Measurements from ENCODE around the gene OR2AG1. TPM values are rescaled to one million over a fixed set of nuclear protein-coding genes. Genes with fewer than 3 reads are reported as not detected.

The OR2AG1 gene
- total RNA-seq (not detected), total RNA-seq (0 reads per million in 2 donors)

- H3K9me3 ChIP-seq (ENCODE audit: control insufficient read depth, low read length, poor library complexity, severe bottlenecking), result no peaks in the 10 kb centered on the region
- no peak within 1 kb of the TSS for H3K27ac Mint-ChIP-seq
These were observed at the start of gene OR2AG1 for GRCh38 chr11:6782720-6783119. TSS of gene OR2AG1 (plus strand) at chr11:6783020. CDS start at chr11:6785038, 2,018 bp downstream.

GRCh38 chr11:6733326-6734275 is 49.2 kb upstream of the OR2AG1 start:
- peak; percentile 88 for ATAC-seq
- peak overlapping the region; percentile 79 for H3K4me3 Mint-ChIP-seq
- peak overlapping the region; percentile 95 for H3K27ac Mint-ChIP-seq
- peaks cover 5% of the 10 kb centered on the region for H3K36me3 Mint-ChIP-seq (ENCODE audit: low read depth)
- DNase-seq, result no peak
- H3K27me3 Mint-ChIP-seq, result no peaks in the 10 kb centered on the region
- peaks cover 60% of the 10 kb centered on the region for H3K4me1 Mint-ChIP-seq
- H3K9me3 ChIP-seq (ENCODE audit: control insufficient read depth, low read length, poor library complexity, severe bottlenecking), result no peaks in the 10 kb centered on the region

More at GRCh38 chr11:6782720-6783119, at the start of gene OR2AG1:
- Mint-ChIP-seq H3K4me3 (no peak within 1 kb of the TSS), H3K4me1 (no peaks in the 10 kb centered on the region), H3K36me3 (ENCODE audit: low read depth) (peaks cover 4% of the 10 kb centered on the region), H3K27me3 (peaks cover 52% of the 10 kb centered on the region)
- DNase-seq (no peak), ATAC-seq (no peak)

- no peaks in the 10 kb centered on the region for H3K27me3 Mint-ChIP-seq
- peak overlapping the region; percentile 95 for H3K27ac Mint-ChIP-seq
- peaks cover 5% of the 10 kb centered on the region for H3K36me3 Mint-ChIP-seq (ENCODE audit: low read depth)
- peaks cover 62% of the 10 kb centered on the region for H3K4me1 Mint-ChIP-seq
- DNase-seq, result no peak
- peak overlapping the region; percentile 79 for H3K4me3 Mint-ChIP-seq
- no peaks in the 10 kb centered on the region for H3K9me3 ChIP-seq (ENCODE audit: control insufficient read depth, low read length, poor library complexity, severe bottlenecking)
- ATAC-seq, result no peak
These were observed 48.2 kb upstream of the OR2AG1 start for GRCh38 chr11:6734616-6735015.

GRCh38 chr11:6735306-6735705 is 47.5 kb upstream of the OR2AG1 start:
- Mint-ChIP-seq H3K27me3 (no peaks in the 10 kb centered on the region), H3K36me3 (ENCODE audit: low read depth) (peaks cover 7% of the 10 kb centered on the region), H3K4me1 (peaks cover 65% of the 10 kb centered on the region), H3K4me3 (peak overlapping the region; percentile 79), H3K27ac (peak overlapping the region; percentile 95)
- no peaks in the 10 kb centered on the region for H3K9me3 ChIP-seq (ENCODE audit: control insufficient read depth, low read length, poor library complexity, severe bottlenecking)
- ATAC-seq (no peak), DNase-seq (no peak)

GRCh38 chr11:6736495-6737121 is 46.2 kb upstream of the OR2AG1 start:
- ATAC-seq (no peak), DNase-seq (no peak)
- H3K27me3 Mint-ChIP-seq, result no peaks in the 10 kb centered on the region
- peaks cover 9% of the 10 kb centered on the region for H3K36me3 Mint-ChIP-seq (ENCODE audit: low read depth)
- H3K4me1 Mint-ChIP-seq, result peaks cover 65% of the 10 kb centered on the region
- no peaks in the 10 kb centered on the region for H3K9me3 ChIP-seq (ENCODE audit: control insufficient read depth, low read length, poor library complexity, severe bottlenecking)
- H3K4me3 Mint-ChIP-seq, result peak overlapping the region; percentile 33
- H3K27ac Mint-ChIP-seq, result peak overlapping the region; percentile 95

GRCh38 chr11:6737872-6738466 is 44.9 kb upstream of the OR2AG1 start:
- peak overlapping the region; percentile 95 for H3K27ac Mint-ChIP-seq
- H3K4me1 Mint-ChIP-seq, result peaks cover 78% of the 10 kb centered on the region
- H3K4me3 Mint-ChIP-seq, result peak overlapping the region; percentile 66
- peaks cover 14% of the 10 kb centered on the region for H3K36me3 Mint-ChIP-seq (ENCODE audit: low read depth)
- DNase-seq (peak; percentile 25 to 54 (median 40)), ATAC-seq (peak; percentile 69)
- no peaks in the 10 kb centered on the region for H3K9me3 ChIP-seq (ENCODE audit: control insufficient read depth, low read length, poor library complexity, severe bottlenecking)
- no peaks in the 10 kb centered on the region for H3K27me3 Mint-ChIP-seq

GRCh38 chr11:6738590-6738989 is 44.2 kb upstream of the OR2AG1 start:
- no peak for ATAC-seq
- H3K36me3 Mint-ChIP-seq (ENCODE audit: low read depth), result peaks cover 17% of the 10 kb centered on the region

GRCh38 chr11:6742260-6742659 is 40.6 kb upstream of the OR2AG1 start:
- H3K27me3 Mint-ChIP-seq, result no peaks in the 10 kb centered on the region
- H3K9me3 ChIP-seq (ENCODE audit: control insufficient read depth, low read length, poor library complexity, severe bottlenecking), result no peaks in the 10 kb centered on the region
- no peak overlapping the region for H3K4me3 Mint-ChIP-seq
- ATAC-seq (no peak), DNase-seq (no peak)
- H3K27ac Mint-ChIP-seq, result no peak overlapping the region
- peaks cover 12% of the 10 kb centered on the region for H3K36me3 Mint-ChIP-seq (ENCODE audit: low read depth)
- peaks cover 53% of the 10 kb centered on the region for H3K4me1 Mint-ChIP-seq

More at GRCh38 chr11:6738590-6738989, 44.2 kb upstream of the OR2AG1 start:
- DNase-seq, result no peak
- peaks cover 79% of the 10 kb centered on the region for H3K4me1 Mint-ChIP-seq
- H3K27me3 Mint-ChIP-seq, result no peaks in the 10 kb centered on the region
- H3K4me3 Mint-ChIP-seq, result peak overlapping the region; percentile 66
- H3K27ac Mint-ChIP-seq, result peak overlapping the region; percentile 95
- no peaks in the 10 kb centered on the region for H3K9me3 ChIP-seq (ENCODE audit: control insufficient read depth, low read length, poor library complexity, severe bottlenecking)

- DNase-seq, result no peak
- H3K27ac Mint-ChIP-seq, result no peak overlapping the region
- H3K4me3 Mint-ChIP-seq, result no peak overlapping the region
- no peak for ATAC-seq
- H3K4me1 Mint-ChIP-seq, result peaks cover 40% of the 10 kb centered on the region
- H3K27me3 Mint-ChIP-seq, result no peaks in the 10 kb centered on the region
- no peaks in the 10 kb centered on the region for H3K9me3 ChIP-seq (ENCODE audit: control insufficient read depth, low read length, poor library complexity, severe bottlenecking)
- H3K36me3 Mint-ChIP-seq (ENCODE audit: low read depth), result peaks cover 10% of the 10 kb centered on the region
These were observed 37.8 kb upstream of the OR2AG1 start for GRCh38 chr11:6745018-6745417.

GRCh38 chr11:6745465-6746015 is 37.3 kb upstream of the OR2AG1 start:
- ATAC-seq (peak; percentile 60), DNase-seq (no peak)
- no peak overlapping the region for H3K4me3 Mint-ChIP-seq
- H3K27me3 Mint-ChIP-seq, result no peaks in the 10 kb centered on the region
- peaks cover 10% of the 10 kb centered on the region for H3K36me3 Mint-ChIP-seq (ENCODE audit: low read depth)
- H3K9me3 ChIP-seq (ENCODE audit: control insufficient read depth, low read length, poor library complexity, severe bottlenecking), result no peaks in the 10 kb centered on the region
- peaks cover 40% of the 10 kb centered on the region for H3K4me1 Mint-ChIP-seq
- H3K27ac Mint-ChIP-seq, result no peak overlapping the region

GRCh38 chr11:6746086-6746618 is 36.7 kb upstream of the OR2AG1 start:
- Mint-ChIP-seq H3K27me3 (no peaks in the 10 kb centered on the region), H3K36me3 (ENCODE audit: low read depth) (peaks cover 8% of the 10 kb centered on the region), H3K4me1 (peaks cover 36% of the 10 kb centered on the region), H3K4me3 (no peak overlapping the region), H3K27ac (no peak overlapping the region)
- no peaks in the 10 kb centered on the region for H3K9me3 ChIP-seq (ENCODE audit: control insufficient read depth, low read length, poor library complexity, severe bottlenecking)
- peak in 2 of 3 donors; percentile 18 to 21 for DNase-seq
- ATAC-seq, result peak; percentile 85

- ATAC-seq (peak; percentile 34), DNase-seq (no peak)
- no peaks in the 10 kb centered on the region for H3K9me3 ChIP-seq (ENCODE audit: control insufficient read depth, low read length, poor library complexity, severe bottlenecking)
- Mint-ChIP-seq H3K27ac (no peak overlapping the region), H3K27me3 (no peaks in the 10 kb centered on the region), H3K4me3 (no peak overlapping the region), H3K4me1 (peaks cover 35% of the 10 kb centered on the region), H3K36me3 (ENCODE audit: low read depth) (peaks cover 8% of the 10 kb centered on the region)
These were observed 36.2 kb upstream of the OR2AG1 start for GRCh38 chr11:6746626-6747025.
